Measurements from ENCODE around the gene ATXN7L1.

Gene ATXN7L1

GRCh38 chr7:105808209-105808608 is 68.2 kb downstream of the ATXN7L1 start:
- no peak for DNase-seq (ENCODE audit: low spot score)
- H3K27ac ChIP-seq, result no peak overlapping the region
- ChIA-PET POLR2A (ENCODE audit: low non-redundant PET) (no interaction called here), CTCF (no interaction called here)
- no peak for TF ChIP-seq CTCF (conservative IDR thresholded peaks at IDR 0.05; ENCODE audit: low read depth)

- no peak for TF ChIP-seq CTCF (conservative IDR thresholded peaks at IDR 0.05; ENCODE audit: low read depth)
- H3K27ac ChIP-seq, result no peak overlapping the region; the same call in 1 of the 2 replicates
- no peak for DNase-seq (ENCODE audit: low spot score)
- ChIA-PET POLR2A (ENCODE audit: low non-redundant PET) (no interaction called here), CTCF (no interaction called here)
Observed at GRCh38 chr7:105807448-105807762, 69.0 kb downstream of the ATXN7L1 start.

GRCh38 chr7:105806592-105807447 is 69.6 kb downstream of the ATXN7L1 start:
- DNase-seq (ENCODE audit: low spot score), result peak; percentile 74
- POLR2A ChIA-PET (ENCODE audit: low non-redundant PET), result no interaction called here
- CTCF ChIA-PET, result no interaction called here
- TF ChIP-seq CTCF (conservative IDR thresholded peaks at IDR 0.05; ENCODE audit: low read depth), result no peak
- peak overlapping the region; percentile 73 for H3K27ac ChIP-seq

GRCh38 chr7:105805447-105806019 is 70.9 kb downstream of the ATXN7L1 start:
- TF ChIP-seq CTCF (conservative IDR thresholded peaks at IDR 0.05; ENCODE audit: low read depth), result no peak
- POLR2A ChIA-PET (ENCODE audit: low non-redundant PET), result no interaction called here
- CTCF ChIA-PET, result interaction anchor here (0.5 to 1.1 kb wide), 2 partner anchors 9 to 333 kb away, joined by 3 to 5 read pairs; no protein-coding TSS in a partner anchor
- peak overlapping the region; percentile 73 for H3K27ac ChIP-seq
- no peak for DNase-seq (ENCODE audit: low spot score)

GRCh38 chr7:105803429-105803736 is 73.0 kb downstream of the ATXN7L1 start:
- POLR2A ChIA-PET (ENCODE audit: low non-redundant PET), result no interaction called here
- no peak overlapping the region for H3K27ac ChIP-seq
- DNase-seq (ENCODE audit: low spot score), result no peak
- CTCF ChIA-PET, result no interaction called here
- no peak for TF ChIP-seq CTCF (conservative IDR thresholded peaks at IDR 0.05; ENCODE audit: low read depth)

GRCh38 chr7:105802604-105803428 is 73.6 kb downstream of the ATXN7L1 start:
- CTCF ChIA-PET, result interaction anchor here (0.6 kb wide), 1 partner anchor 189 kb away, joined by 4 read pairs; no protein-coding TSS in a partner anchor
- TF ChIP-seq CTCF (conservative IDR thresholded peaks at IDR 0.05; ENCODE audit: low read depth), result no peak
- no peak for DNase-seq (ENCODE audit: low spot score)
- no peak overlapping the region for H3K27ac ChIP-seq
- POLR2A ChIA-PET (ENCODE audit: low non-redundant PET), result no interaction called here

Data from RWPE1 (cell line).